Fibroblast of lung (primary cell): ENCODE data around the gene ADCY4. TPM values are rescaled to one million over a fixed set of nuclear protein-coding genes. Genes with fewer than 3 reads are reported as not detected.

Experiments used
- DNase-seq, 2 donors: peaks; one replicate each; pipeline versions ENCODE4 v3.0.0 to v3.0.0-alpha.2; 2010; ENCODE audit warnings: low read depth in 2 of 2
- H2AFZ ChIP-seq: 2 replicates; pipeline ENCODE4 v1.5.1; 2012; ENCODE audit warnings: low read length, control low read depth, inconsistent platforms
- H3K27ac ChIP-seq: 2 replicates; pipeline ENCODE4 v1.5.1; 2011; ENCODE audit warnings: low read length, control low read depth; ENCODE audit not compliant: insufficient read depth
- H3K27me3 ChIP-seq: 2 replicates; pipeline ENCODE4 v1.5.1; 2011; ENCODE audit warnings: mild to moderate bottlenecking, low read length; ENCODE audit not compliant: control insufficient read depth, insufficient read depth
- H3K36me3 ChIP-seq: 2 replicates; pipeline ENCODE4 v1.5.1; 2011; ENCODE audit warnings: low read length; ENCODE audit not compliant: control insufficient read depth, insufficient read depth
- H3K4me1 ChIP-seq: 2 replicates; pipeline ENCODE4 v1.5.1; 2011; ENCODE audit warnings: low read length; ENCODE audit not compliant: control insufficient read depth, insufficient read depth; ENCODE audit errors: extremely low read depth
- H3K4me2 ChIP-seq: 2 replicates; pipeline ENCODE4 v1.5.1; 2011; ENCODE audit warnings: low read length, control low read depth; ENCODE audit not compliant: insufficient read depth; ENCODE audit errors: extremely low read depth
- H3K4me3 ChIP-seq, 4 experiments: fragments of 200-600 bp in 1 of 4; sonication (generic) in 1 of 4; replicated peaks in 1 of 4; 2 replicates each; pipeline ENCODE4 v1.5.1; 2011 to 2016; ENCODE audit warnings: low read length in 4 of 4, low read depth in 3 of 4, mild to moderate bottlenecking in 3 of 4, control low read depth in 2 of 4, inconsistent platforms in 1 of 4, mixed read lengths in 1 of 4; ENCODE audit not compliant: insufficient read depth in 1 of 4; ENCODE audit errors: control extremely low read depth in 1 of 4
- H3K79me2 ChIP-seq: 2 replicates; pipeline ENCODE4 v1.5.1; 2012; ENCODE audit warnings: mild to moderate bottlenecking, low read length, inconsistent platforms; ENCODE audit not compliant: control insufficient read depth, insufficient read depth
- H3K9ac ChIP-seq: 2 replicates; pipeline ENCODE4 v1.5.1; 2011; ENCODE audit warnings: mild to moderate bottlenecking, low read length, control low read depth; ENCODE audit not compliant: insufficient read depth
- H3K9me3 ChIP-seq: 2 replicates; pipeline ENCODE4 v1.5.1; 2012; ENCODE audit warnings: low read depth, low read length; ENCODE audit not compliant: control insufficient read depth, insufficient read depth
- H4K20me1 ChIP-seq: 2 replicates; pipeline ENCODE4 v1.5.1; 2011; ENCODE audit warnings: low read length; ENCODE audit not compliant: control insufficient read depth, insufficient read depth; ENCODE audit errors: extremely low read depth
- CTCF ChIP-seq, 2 donors: IDR thresholded peaks in 1 of 2; conservative IDR thresholded peaks in 1 of 2; 1 replicate in 1 of 2; 2 replicates in 1 of 2; pipeline ENCODE4 v1.5.1; 2011 to 2012; ENCODE audit warnings: low read length in 2 of 2, control low read depth in 1 of 2, inconsistent platforms in 1 of 2, low read depth in 1 of 2, mild to moderate bottlenecking in 1 of 2
- EZH2 ChIP-seq: IDR thresholded peaks from 2 replicates; pipeline ENCODE4 v1.5.1; 2012; ENCODE audit warnings: low read length, control low read depth, mild to moderate bottlenecking; ENCODE audit errors: missing control alignments
- polyA plus RNA-seq, 2 donors: library from polyadenylated mRNA; depleted of rRNA in 1 of 2; stranded (reverse) in 1 of 2; unstranded in 1 of 2; fragments of >200 nt; gene quantifications; 2 replicates each; pipeline ENCODE4 v1.2.1, GENCODE V29; 2011 to 2012; ENCODE audit warnings: missing spikeins in 1 of 2
- total RNA-seq: library from RNA; depleted of rRNA; stranded (reverse); fragments of >200 nt; gene quantifications from 2 replicates; pipeline ENCODE4 v1.2.1, GENCODE V29; 2014

Gene ADCY4
- total and polyA plus RNA-seq, 2 donors (not counting 1 experiment from before 2014, with no cell fraction given), result 1.4 to 7.4 TPM

GRCh38 chr14:24361326-24361725, 26.5 kb upstream of the ADCY4 start:
- H2AFZ ChIP-seq, result no peak overlapping the region
- no peak overlapping the region for H3K9ac ChIP-seq
- DNase-seq, result no peak
- no peak overlapping the region for H3K27ac ChIP-seq
- H3K4me1 ChIP-seq, result peaks cover 12% of the 10 kb centered on the region
- H3K36me3 ChIP-seq, result no peaks in the 10 kb centered on the region
- H3K79me2 ChIP-seq, result no peaks in the 10 kb centered on the region
- no peaks in the 10 kb centered on the region for H3K9me3 ChIP-seq
- H4K20me1 ChIP-seq, result no peaks in the 10 kb centered on the region
- TF ChIP-seq EZH2 (no peak), CTCF (conservative IDR thresholded peaks at IDR 0.05 in 1 of 2, IDR thresholded peaks at IDR 0.05 in 1 of 2; ENCODE audit: low read depth in 1 of 2, low read length in 2 of 2) (no peak)
- no peak overlapping the region for H3K4me2 ChIP-seq
- no peaks in the 10 kb centered on the region for H3K27me3 ChIP-seq
- no peak overlapping the region for H3K4me3 ChIP-seq

GRCh38 chr14:24360281-24360680, 25.4 kb upstream of the ADCY4 start:
- DNase-seq, result no peak
- TF ChIP-seq CTCF (conservative IDR thresholded peaks at IDR 0.05 in 1 of 2, IDR thresholded peaks at IDR 0.05 in 1 of 2; ENCODE audit: low read depth in 1 of 2, low read length in 2 of 2), result no peak
- TF ChIP-seq EZH2, result no peak

GRCh38 chr14:24356208-24356607, 21.3 kb upstream of the ADCY4 start:
- TF ChIP-seq EZH2, result no peak
- TF ChIP-seq CTCF (conservative IDR thresholded peaks at IDR 0.05 in 1 of 2, IDR thresholded peaks at IDR 0.05 in 1 of 2; ENCODE audit: low read depth in 1 of 2, low read length in 2 of 2), result no peak
- Histone ChIP-seq H2AFZ (no peak overlapping the region), H3K9ac (no peak overlapping the region)

More at GRCh38 chr14:24360281-24360680, 25.4 kb upstream of the ADCY4 start:
- Histone ChIP-seq H2AFZ (no peak overlapping the region), H3K27me3 (no peaks in the 10 kb centered on the region), H3K4me3 (no peak overlapping the region), H4K20me1 (no peaks in the 10 kb centered on the region), H3K36me3 (no peaks in the 10 kb centered on the region), H3K27ac (no peak overlapping the region), H3K79me2 (no peaks in the 10 kb centered on the region), H3K9me3 (no peaks in the 10 kb centered on the region), H3K4me1 (peaks cover 9% of the 10 kb centered on the region), H3K4me2 (no peak overlapping the region), H3K9ac (no peak overlapping the region)

More at GRCh38 chr14:24356208-24356607, 21.3 kb upstream of the ADCY4 start:
- Histone ChIP-seq H3K36me3 (no peaks in the 10 kb centered on the region), H3K4me2 (no peak overlapping the region), H3K4me1 (peaks cover 8% of the 10 kb centered on the region), H3K9me3 (no peaks in the 10 kb centered on the region), H3K27ac (no peak overlapping the region), H3K27me3 (no peaks in the 10 kb centered on the region), H3K79me2 (no peaks in the 10 kb centered on the region), H3K4me3 (no peak overlapping the region), H4K20me1 (no peaks in the 10 kb centered on the region)
- no peak for DNase-seq
